Fibroblast of mammary gland (primary cell): ENCODE data around the gene VMP1.
"Not testable (repeated sequence)": the region's sequence is repeated elsewhere in the genome, so short reads cannot be mapped to it uniquely, and the experiment has no call there.

Experiments
- DNase-seq: peaks from one replicate; pipeline ENCODE4 v3.0.0-alpha.2; 2010; ENCODE audit warnings: low read depth
- H3K4me3 ChIP-seq: 2 replicates; pipeline ENCODE4 v1.5.1; 2011; ENCODE audit warnings: low read depth, mild to moderate bottlenecking, low read length, moderate library complexity; ENCODE audit not compliant: control insufficient read depth
- TF ChIP-seq, protein P1 (sequence below): conservative IDR thresholded peaks from 2 replicates; pipeline ENCODE4 v1.5.1; 2011; ENCODE audit warnings: low read depth, low read length, inconsistent platforms; ENCODE audit not compliant: control insufficient read depth, insufficient read depth

The VMP1 gene

DNA sequence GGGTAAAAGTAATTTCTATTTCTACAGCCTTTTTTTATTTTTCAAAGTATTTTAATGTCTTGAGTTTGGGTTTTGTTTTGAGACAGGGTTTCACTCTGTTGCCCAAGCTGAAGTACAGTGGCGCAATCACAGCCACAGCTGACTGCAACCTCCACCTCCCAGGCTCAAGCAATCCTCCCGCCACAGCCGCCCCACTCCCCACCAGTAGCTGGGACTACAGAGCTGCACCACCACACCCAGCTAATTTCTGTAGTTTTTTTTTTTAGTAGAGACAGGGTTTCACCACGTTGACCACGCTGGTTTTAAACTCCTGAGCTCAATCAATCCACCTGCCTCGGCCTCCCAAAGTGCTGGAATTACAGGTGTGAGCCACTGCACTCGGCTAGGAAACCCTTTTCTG is 141.3 kb downstream of the VMP1 start:
- no peak overlapping the region for H3K4me3 ChIP-seq
- peak; percentile 75 for DNase-seq
- TF ChIP-seq, protein P1, sequence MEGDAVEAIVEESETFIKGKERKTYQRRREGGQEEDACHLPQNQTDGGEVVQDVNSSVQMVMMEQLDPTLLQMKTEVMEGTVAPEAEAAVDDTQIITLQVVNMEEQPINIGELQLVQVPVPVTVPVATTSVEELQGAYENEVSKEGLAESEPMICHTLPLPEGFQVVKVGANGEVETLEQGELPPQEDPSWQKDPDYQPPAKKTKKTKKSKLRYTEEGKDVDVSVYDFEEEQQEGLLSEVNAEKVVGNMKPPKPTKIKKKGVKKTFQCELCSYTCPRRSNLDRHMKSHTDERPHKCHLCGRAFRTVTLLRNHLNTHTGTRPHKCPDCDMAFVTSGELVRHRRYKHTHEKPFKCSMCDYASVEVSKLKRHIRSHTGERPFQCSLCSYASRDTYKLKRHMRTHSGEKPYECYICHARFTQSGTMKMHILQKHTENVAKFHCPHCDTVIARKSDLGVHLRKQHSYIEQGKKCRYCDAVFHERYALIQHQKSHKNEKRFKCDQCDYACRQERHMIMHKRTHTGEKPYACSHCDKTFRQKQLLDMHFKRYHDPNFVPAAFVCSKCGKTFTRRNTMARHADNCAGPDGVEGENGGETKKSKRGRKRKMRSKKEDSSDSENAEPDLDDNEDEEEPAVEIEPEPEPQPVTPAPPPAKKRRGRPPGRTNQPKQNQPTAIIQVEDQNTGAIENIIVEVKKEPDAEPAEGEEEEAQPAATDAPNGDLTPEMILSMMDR, result no peak

DNA sequence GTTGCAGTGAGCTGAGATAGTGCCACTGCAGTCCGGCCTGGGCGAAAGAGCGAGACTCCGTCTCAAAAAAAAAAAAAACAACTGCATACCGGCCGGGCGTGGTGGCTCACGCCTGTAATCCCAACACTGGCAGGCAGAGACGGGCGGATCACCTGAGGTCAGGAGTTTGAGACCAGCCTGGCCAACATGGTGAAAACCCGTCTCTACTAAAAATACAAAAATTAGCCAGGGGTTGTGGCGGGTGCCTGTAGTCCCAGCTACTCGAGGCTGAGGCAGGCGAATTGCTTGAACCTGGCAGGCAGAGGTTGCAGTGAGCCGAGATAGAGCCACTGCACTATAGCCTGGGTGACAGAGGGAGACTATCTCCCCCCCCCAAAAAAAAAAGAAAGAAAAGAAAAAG is 142.9 kb downstream of the VMP1 start:
- not testable (repeated sequence) for H3K4me3 ChIP-seq, DNase-seq

DNA sequence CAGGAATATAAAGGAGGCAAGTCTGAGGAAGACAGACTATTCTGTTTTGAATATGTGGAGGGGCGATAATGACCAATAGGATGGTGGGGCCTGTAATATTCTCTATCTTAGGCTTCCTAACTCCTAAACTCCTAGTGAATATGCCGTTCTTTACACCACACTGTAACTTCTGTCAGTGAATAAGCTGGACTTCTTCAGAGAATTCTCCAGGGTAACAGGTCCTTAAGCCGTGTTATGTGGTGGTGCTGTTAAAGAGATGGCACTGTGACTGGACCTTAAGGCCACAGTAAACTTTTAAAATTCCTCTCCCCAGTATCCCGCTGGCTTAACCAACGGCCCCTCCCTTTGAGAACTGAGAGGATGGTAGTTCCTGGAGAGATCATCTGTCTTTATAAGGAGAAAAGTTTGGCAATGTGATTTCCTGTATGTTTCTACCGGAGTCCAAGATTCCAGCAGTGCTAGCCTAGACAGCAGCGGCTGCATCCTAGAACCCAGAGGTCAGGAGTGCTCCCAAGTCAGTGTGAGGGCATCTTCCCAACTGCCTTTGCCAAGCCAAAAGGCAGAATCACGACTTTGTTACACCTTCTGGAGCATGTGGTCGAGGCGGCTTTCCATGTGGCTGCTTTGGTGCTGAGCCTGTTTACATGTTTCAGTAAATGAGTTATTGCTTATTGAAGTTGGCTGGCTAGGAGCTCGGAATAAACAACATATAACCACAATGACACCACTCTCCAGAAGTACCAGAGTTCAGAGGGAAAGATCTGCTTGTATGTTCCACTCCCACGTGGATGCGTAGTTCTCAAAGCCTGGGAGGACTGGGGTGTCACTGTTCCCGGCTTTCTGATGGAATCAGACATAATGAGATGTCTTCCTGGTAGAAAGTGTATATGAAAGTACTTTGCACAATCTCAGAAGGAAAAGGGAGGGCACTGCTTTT is 144.3 kb downstream of the VMP1 start:
- DNase-seq, result peak; percentile 99
- H3K4me3 ChIP-seq, result no peak overlapping the region
- TF ChIP-seq, protein P1, result no peak

DNA sequence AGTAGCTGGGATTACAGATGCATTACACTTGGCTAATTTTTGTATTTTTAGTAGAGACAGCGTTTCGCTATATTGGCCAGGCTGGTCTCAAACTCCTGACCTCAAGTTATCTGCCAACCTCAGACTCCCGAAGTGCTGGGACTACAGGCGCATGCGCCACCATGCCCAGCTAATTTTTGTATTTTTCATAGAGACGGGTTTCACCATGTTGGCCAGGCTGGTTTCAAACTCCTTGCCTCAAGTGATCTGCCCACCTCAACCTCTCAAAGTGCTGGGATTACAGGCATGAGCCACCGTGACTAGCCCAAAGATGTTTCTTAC is 145.4 kb downstream of the VMP1 start:
- DNase-seq, H3K4me3 ChIP-seq: not testable (repeated sequence)

DNA sequence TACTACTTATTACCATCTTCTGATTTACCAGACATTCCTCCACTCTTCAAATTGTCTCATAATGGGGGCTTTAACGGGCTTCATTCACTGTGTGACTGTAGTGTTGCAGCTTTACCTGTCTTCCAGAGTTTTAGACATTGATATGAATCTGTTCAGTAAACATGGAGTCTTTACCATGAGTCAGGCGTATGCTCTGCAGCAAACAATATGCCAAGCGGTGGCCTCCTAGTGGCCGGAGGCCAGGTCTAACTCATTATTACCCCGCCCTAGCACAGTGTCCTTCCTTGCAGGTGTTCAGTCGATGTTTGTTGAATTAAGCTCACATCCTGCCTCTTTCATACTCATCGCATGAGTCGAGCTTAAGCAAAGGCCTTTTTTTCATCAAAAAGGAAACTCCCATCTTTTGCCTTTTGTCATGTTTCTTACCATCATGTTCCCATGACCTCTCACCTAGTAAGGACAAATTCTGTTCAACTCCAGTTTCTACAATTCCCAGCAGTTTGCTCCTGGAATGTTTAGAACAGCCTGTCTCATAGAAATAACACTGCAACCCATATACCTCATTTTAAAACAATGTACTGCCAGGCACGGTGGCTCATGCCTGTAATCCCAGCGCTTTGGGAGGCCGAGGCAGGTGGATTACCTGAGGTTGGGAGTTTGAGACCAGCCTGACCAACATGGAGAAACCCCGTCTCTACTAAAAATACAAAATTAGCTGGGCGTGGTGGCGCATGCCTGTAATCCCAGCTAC is 145.9 kb downstream of the VMP1 start:
- TF ChIP-seq, protein P1, result peak; percentile 58
- H3K4me3 ChIP-seq, result no peak overlapping the region
- DNase-seq, result peak; percentile 96

DNA sequence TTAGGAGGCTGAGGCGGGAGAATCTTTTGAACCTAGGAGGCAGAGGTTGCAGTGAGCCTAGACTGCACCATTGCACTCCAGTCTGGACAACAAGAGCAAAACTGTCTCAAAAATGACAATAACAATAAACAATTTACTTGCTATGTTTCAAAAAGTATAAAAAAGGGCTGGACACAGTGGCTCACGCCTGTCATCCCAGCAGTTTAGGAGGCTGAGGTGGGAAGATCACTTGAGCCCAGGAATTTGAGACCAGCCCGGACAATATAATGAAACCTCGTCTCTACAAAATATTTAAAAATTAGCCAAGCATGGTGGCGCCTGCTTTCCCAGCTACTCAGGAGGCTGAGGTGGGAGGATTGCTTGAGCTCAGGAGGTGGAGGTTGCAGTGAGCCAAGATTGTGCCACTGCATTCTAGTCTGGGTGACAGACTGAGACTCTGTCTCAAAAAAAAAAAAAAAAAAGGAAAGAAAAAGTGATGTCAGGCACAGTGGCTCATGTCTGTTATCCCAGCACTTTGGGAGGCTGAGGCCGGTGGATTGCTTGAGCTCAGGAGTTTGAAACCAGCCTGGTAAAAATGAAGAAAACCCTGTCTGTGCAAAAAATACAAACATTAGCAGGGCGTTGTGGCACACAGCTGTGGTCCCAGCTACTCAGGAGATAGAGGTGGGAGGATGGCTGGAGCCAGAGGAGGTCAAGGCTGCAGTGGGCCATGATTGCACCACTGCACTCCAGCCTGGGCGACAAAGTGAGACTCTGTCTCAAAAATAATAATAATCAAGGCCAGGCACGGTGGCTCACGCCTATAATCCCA is 146.7 kb downstream of the VMP1 start:
- not testable (repeated sequence) for DNase-seq, H3K4me3 ChIP-seq

DNA sequence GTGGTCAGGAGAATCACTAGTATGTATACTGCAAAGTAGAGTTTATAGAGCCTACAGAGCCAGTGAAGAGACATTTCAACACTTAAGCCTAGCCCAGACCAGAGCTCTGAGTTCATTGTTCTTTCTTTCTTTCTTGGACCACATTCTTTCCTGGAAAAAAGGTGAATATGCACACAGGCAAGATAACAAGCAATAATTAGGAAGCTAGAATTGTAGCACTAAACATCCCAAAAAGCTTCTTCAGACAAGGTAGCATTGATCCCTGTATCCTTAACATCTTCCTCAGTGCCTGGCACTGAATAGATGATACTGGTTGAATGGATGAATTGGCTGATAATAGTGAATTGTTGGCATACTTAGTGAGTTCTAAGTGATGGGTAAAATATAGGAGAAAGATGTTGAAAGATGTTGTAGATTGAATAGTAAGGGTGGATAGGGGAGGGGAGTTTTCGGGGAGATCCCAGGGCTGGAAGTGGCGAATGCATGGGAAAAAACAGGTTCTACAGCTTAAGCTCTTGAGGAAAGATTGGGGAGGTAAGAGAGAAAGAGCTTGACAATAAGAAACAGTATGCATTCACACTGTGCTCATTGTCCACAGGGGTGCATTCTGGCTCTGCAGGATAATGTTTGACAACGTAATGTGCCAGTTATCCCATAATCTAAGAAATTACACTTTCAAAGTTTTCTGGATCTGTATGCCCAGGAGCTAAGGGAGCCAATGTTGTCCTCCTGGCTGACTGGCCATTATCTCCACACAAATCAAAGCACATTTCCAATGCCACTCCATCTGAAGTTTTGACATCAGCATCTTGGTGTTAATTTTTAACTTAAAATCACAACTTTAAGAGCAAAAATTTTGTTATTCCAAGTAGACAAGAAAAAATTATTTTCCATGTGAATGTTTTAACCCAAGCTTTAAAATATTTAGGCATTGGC is 149.7 kb downstream of the VMP1 start:
- DNase-seq, result no peak
- TF ChIP-seq, protein P1, result no peak
- no peak overlapping the region for H3K4me3 ChIP-seq
